Mesothelial cell of epicardium (in vitro differentiated cells): ENCODE results near the gene ANO7. TPM values are rescaled to one million over a fixed set of nuclear protein-coding genes. Genes with fewer than 3 reads are reported as not detected.

Experiments used
- DNase-seq, 2 experiments: peaks; one replicate each; pipeline ENCODE4 v3.0.0; 2021; ENCODE audit warnings: low spot score in 2 of 2; ENCODE audit not compliant: unreplicated experiment in 2 of 2
- H3K27ac Mint-ChIP-seq: 2 replicates; pipeline ENCODE4 v1.8.0; 2021; ENCODE audit warnings: mixed read lengths
- H3K27me3 Mint-ChIP-seq: 2 replicates; pipeline ENCODE4 v1.8.0; 2021; ENCODE audit warnings: low read depth, mixed read lengths
- H3K36me3 Mint-ChIP-seq: 2 replicates; pipeline ENCODE4 v1.8.0; 2021; ENCODE audit warnings: mixed read lengths
- H3K4me1 Mint-ChIP-seq: 2 replicates; pipeline ENCODE4 v1.8.0; 2021; ENCODE audit warnings: mixed read lengths
- H3K4me3 Mint-ChIP-seq: 2 replicates; pipeline ENCODE4 v1.8.0; 2021; ENCODE audit warnings: mild to moderate bottlenecking, moderate library complexity, mixed read lengths
- H3K9me3 Mint-ChIP-seq: 2 replicates; pipeline ENCODE4 v1.8.0; 2021; ENCODE audit warnings: mixed read lengths
- total RNA-seq: library from RNA; stranded (reverse); gene quantifications from 3 replicates; pipeline ENCODE4 v1.2.1, GENCODE V29; 2021
- TF ChIP-seq, protein P1 (sequence below): fragments of 200-600 bp; sonication (generic); IDR thresholded peaks from one replicate; pipeline ENCODE4 v1.5.0; 2021; ENCODE audit warnings: antibody characterized with exemption; ENCODE audit not compliant: unreplicated experiment

ANO7 gene
- total RNA-seq, 1 donor from 2014 or later: 4.5 TPM

DNA sequence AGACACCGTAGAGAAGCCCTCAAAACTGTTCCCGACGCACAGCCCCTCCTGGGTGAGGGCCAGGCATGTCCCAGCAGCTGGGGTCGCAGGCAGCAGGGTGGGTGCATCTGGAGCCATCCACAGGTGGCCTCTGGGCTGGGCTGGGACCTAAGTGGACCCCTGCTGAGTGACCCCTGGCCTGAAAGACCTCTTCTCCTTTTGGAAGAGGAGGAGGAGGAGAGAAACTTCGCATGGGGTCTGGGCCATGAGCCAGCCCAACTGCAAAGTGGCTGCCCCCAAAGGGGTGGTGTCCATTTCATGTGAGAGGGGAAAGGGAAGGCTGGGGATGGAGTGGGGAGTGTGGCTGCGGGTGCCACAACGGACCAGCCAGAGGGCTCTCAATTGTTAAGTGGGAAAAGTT, 25.1 kb downstream of the ANO7 start:
- H3K27ac Mint-ChIP-seq: no peak overlapping the region
- H3K4me3 Mint-ChIP-seq: no peak overlapping the region
- H3K27me3 Mint-ChIP-seq: peaks cover 20% of the 10 kb centered on the region
- TF ChIP-seq, protein P1, sequence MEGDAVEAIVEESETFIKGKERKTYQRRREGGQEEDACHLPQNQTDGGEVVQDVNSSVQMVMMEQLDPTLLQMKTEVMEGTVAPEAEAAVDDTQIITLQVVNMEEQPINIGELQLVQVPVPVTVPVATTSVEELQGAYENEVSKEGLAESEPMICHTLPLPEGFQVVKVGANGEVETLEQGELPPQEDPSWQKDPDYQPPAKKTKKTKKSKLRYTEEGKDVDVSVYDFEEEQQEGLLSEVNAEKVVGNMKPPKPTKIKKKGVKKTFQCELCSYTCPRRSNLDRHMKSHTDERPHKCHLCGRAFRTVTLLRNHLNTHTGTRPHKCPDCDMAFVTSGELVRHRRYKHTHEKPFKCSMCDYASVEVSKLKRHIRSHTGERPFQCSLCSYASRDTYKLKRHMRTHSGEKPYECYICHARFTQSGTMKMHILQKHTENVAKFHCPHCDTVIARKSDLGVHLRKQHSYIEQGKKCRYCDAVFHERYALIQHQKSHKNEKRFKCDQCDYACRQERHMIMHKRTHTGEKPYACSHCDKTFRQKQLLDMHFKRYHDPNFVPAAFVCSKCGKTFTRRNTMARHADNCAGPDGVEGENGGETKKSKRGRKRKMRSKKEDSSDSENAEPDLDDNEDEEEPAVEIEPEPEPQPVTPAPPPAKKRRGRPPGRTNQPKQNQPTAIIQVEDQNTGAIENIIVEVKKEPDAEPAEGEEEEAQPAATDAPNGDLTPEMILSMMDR: no peak
- DNase-seq: no peak
- no peaks in the 10 kb centered on the region for H3K9me3 Mint-ChIP-seq
- peaks cover 7% of the 10 kb centered on the region for H3K4me1 Mint-ChIP-seq
- no peaks in the 10 kb centered on the region for H3K36me3 Mint-ChIP-seq

DNA sequence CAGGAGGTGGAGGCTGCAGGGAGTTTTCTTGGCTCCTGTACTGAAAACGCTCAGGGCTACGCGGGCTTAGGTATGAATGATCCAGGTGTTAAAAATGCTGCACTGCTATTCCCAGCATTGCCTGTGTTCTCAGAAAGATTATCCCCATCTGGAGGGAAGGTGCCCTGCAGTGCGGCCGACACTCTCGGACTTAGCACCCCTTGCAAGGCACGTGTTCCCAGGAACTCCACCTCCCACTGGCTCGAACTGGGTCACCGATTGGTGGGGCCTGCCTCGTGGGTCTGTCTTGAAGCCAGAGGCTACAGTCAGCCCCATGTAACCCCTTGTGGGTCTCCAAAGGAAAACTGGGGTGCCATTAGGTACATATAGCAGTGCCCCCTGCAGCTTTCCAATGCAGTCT, 25.7 kb downstream of the ANO7 start:
- Mint-ChIP-seq H3K4me3 (no peak overlapping the region), H3K36me3 (no peaks in the 10 kb centered on the region), H3K9me3 (no peaks in the 10 kb centered on the region), H3K27ac (no peak overlapping the region), H3K27me3 (peaks cover 20% of the 10 kb centered on the region), H3K4me1 (peaks cover 14% of the 10 kb centered on the region)
- TF ChIP-seq, protein P1: no peak
- DNase-seq: no peak

DNA sequence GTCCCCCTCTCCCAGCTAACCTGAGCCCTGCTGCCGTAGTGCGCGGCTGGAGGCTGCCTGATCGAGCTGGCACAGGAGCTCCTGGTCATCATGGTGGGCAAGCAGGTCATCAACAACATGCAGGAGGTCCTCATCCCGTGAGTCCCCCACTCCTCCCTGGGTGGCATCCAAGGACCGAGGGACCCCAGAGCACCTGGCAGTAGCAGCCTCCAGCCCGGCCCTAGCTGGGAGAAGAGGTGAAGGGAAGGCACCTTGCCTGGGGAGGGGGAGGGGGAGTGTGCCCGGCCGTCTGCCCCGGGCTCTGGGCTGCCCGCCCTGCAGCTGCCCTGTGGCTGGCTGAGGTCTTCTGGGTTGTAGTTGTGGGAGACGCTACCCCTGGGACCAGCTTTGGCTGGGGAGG, 26.3 kb downstream of the ANO7 start:
- Mint-ChIP-seq H3K4me1 (peaks cover 15% of the 10 kb centered on the region), H3K4me3 (no peak overlapping the region), H3K36me3 (no peaks in the 10 kb centered on the region), H3K9me3 (no peaks in the 10 kb centered on the region), H3K27ac (no peak overlapping the region), H3K27me3 (peaks cover 20% of the 10 kb centered on the region)
- no peak for DNase-seq
- TF ChIP-seq, protein P1: no peak

DNA sequence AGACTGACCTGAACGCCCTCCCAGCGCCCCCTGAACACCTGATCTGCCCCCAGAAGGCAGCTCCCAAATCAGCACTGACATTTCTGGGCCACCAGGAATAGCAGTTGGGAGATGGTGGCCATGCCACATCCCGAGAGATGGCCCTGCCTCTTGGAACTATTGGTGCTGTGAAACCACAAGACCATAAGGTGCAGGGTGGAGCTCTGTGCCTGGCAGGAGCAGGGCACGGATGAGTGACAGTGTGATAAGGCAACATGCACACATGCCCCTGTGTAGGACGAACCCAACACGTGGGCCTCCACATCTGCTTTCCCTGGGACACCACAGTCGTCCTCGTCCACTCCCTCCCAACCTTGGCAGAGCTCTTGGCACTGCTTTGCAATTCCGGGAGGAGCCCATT, 26.9 kb downstream of the ANO7 start:
- Mint-ChIP-seq H3K9me3 (no peaks in the 10 kb centered on the region), H3K27ac (no peak overlapping the region), H3K4me1 (peaks cover 15% of the 10 kb centered on the region), H3K4me3 (no peak overlapping the region), H3K36me3 (peaks cover 2% of the 10 kb centered on the region), H3K27me3 (peaks cover 19% of the 10 kb centered on the region)
- no peak for DNase-seq
- TF ChIP-seq, protein P1: no peak

DNA sequence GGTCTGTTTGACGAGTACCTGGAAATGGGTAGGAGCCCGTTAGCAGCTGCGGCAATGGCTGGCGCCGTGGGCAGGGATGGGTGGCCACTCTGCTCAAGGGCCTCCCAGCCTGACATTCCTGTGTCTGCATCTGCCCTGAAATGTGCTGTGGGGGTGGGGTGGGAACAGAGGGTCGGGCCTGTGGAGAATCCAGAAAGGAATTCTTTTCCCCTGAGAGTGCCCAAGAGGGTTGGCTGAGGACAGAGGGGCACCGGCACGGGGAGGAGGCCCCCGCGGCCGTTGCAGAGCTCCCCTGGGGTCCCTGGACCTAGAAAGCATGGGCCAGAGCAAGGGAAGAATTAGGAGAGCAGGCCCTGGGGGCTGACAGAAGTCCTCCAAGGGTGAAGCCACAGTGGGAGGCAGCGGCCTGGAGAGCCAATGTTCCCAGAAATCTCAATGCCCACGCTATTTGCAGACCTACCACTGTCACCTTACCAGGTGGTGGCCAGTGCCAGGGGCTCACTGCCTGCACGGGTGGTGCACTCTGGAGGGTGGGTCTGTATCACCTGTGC, 27.8 kb downstream of the ANO7 start:
- Mint-ChIP-seq H3K36me3 (peaks cover 2% of the 10 kb centered on the region), H3K4me3 (peak overlapping the region; percentile 71), H3K27ac (no peak overlapping the region), H3K27me3 (peaks cover 18% of the 10 kb centered on the region), H3K9me3 (no peaks in the 10 kb centered on the region), H3K4me1 (peaks cover 15% of the 10 kb centered on the region)
- TF ChIP-seq, protein P1: no peak
- DNase-seq: no peak
